ENCODE measurements around the gene POLR2E. TPM values are rescaled to one million over a fixed set of nuclear protein-coding genes. Genes with fewer than 3 reads are reported as not detected.

POLR2E gene
- total RNA-seq, 2 experiments from 2014 or later = 271 to 282 TPM

DNA sequence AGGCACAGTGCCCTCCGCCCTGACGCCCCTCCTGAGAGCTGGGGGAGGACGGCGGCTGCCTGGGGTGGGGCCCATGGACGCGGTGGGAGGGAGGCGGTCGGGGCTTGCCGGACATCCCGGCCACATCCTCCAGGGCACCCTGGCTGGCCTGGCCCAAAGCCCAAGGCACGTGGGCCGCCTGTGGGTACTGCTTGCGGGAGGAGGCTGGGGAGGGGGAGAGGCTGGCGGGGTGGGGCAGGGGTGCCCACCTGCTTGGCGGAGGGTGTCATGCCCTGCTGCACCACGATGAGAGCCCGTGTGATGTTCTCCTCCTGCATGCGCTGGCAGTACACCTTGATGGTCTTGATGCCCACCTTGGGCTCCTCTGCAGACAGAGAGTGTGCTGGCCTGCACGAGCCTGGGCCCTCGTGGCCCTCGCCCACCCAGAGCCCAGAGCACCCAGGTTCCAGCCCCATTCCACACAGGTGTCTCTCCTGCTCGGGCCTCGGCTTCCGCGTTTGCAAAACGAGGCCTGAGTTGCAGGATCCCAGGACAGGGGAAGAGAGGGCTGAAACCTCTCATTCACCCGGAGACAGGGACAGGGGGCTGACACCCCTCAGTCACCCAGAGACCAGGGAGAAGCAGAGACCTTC is 3.5 kb downstream of the POLR2E start:
- DNase-seq (no peak), ATAC-seq (no peak)
- ChIA-PET CTCF (interaction anchor here (1.2 kb wide), 1 partner anchor 11 kb away, joined by 4 read pairs; no protein-coding TSS in a partner anchor), POLR2A (interaction anchor here (1.2 to 8.1 kb wide), 6 partner anchors 10 to 180 kb away, joined by 3 to 148 read pairs (median 16); partner anchors contain the start of genes ARHGAP45 and CNN2)
- peaks cover 45% of the 10 kb centered on the region for H3K36me3 Mint-ChIP-seq (ENCODE audit: low read depth)
- TF ChIP-seq, protein P1, sequence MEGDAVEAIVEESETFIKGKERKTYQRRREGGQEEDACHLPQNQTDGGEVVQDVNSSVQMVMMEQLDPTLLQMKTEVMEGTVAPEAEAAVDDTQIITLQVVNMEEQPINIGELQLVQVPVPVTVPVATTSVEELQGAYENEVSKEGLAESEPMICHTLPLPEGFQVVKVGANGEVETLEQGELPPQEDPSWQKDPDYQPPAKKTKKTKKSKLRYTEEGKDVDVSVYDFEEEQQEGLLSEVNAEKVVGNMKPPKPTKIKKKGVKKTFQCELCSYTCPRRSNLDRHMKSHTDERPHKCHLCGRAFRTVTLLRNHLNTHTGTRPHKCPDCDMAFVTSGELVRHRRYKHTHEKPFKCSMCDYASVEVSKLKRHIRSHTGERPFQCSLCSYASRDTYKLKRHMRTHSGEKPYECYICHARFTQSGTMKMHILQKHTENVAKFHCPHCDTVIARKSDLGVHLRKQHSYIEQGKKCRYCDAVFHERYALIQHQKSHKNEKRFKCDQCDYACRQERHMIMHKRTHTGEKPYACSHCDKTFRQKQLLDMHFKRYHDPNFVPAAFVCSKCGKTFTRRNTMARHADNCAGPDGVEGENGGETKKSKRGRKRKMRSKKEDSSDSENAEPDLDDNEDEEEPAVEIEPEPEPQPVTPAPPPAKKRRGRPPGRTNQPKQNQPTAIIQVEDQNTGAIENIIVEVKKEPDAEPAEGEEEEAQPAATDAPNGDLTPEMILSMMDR (IDR thresholded peaks at IDR 0.05) = no peak
- no peak overlapping the region for H3K4me3 Mint-ChIP-seq
- intact Hi-C loops (cut with micrococcal nuclease) = no loop called here
- H3K4me1 Mint-ChIP-seq (ENCODE audit: low read depth) = peaks cover 61% of the 10 kb centered on the region
- H3K27ac Mint-ChIP-seq = no peak overlapping the region
- no peaks in the 10 kb centered on the region for H3K9me3 Mint-ChIP-seq
- no peaks in the 10 kb centered on the region for H3K27me3 Mint-ChIP-seq

DNA sequence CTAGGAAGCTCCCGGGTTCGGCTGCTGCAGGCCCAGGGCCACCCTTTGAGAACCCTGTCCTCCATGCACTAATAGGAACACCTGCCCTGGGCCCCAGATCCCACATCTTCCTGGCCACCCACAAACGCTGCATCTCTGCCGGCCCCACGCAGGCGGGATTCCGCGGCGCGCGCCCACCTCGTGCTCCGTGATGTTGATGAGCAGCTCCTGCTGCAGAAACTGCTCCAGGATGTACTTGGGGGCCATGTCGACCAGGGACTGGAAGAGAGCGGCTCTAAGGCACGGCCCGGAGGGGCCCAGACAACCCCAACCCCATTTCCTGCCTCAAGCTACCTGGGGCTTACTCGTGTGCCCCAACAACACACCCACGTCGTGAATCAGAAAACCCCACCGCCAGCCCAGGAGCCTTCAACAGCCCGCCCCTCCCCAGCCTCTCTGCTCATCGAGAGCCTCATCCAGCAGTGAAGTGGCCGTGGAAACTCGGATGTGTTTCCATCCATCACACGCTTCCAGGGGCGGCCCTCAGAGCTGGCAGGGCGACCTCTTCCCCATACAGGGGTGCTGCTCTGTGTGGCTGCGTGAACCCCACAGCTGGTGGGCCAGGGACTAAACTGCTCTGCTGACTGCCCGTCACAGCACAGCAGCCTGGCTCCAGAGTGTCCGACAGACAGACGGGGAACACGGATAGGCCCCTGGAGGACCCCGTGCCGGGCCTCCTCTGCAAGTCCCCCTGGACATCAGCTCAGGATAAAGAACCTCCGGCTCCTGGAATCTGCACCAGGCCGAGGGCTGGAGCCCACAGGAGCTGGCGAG is 4.2 kb downstream of the POLR2E start:
- ChIA-PET POLR2A (interaction anchor here (0.7 to 8.1 kb wide), 10 partner anchors 9 to 181 kb away, joined by 3 to 148 read pairs (median 4); partner anchors contain the start of genes ARHGAP45, CNN2 and RNU6-2), CTCF (interaction anchor here (0.9 to 1.4 kb wide), 3 partner anchors 10 to 154 kb away, joined by 3 to 4 read pairs (median 3); no protein-coding TSS in a partner anchor)
- H3K4me3 Mint-ChIP-seq = peak overlapping the region; percentile 67
- DNase-seq (peak; percentile 91), ATAC-seq (peak; percentile 35)
- H3K9me3 Mint-ChIP-seq = no peaks in the 10 kb centered on the region
- peaks cover 64% of the 10 kb centered on the region for H3K4me1 Mint-ChIP-seq (ENCODE audit: low read depth)
- no peaks in the 10 kb centered on the region for H3K27me3 Mint-ChIP-seq
- intact Hi-C loops (cut with micrococcal nuclease) = no loop called here
- H3K27ac Mint-ChIP-seq = peak overlapping the region; percentile 85
- peaks cover 49% of the 10 kb centered on the region for H3K36me3 Mint-ChIP-seq (ENCODE audit: low read depth)
- TF ChIP-seq, protein P1 (IDR thresholded peaks at IDR 0.05) = no peak

DNA sequence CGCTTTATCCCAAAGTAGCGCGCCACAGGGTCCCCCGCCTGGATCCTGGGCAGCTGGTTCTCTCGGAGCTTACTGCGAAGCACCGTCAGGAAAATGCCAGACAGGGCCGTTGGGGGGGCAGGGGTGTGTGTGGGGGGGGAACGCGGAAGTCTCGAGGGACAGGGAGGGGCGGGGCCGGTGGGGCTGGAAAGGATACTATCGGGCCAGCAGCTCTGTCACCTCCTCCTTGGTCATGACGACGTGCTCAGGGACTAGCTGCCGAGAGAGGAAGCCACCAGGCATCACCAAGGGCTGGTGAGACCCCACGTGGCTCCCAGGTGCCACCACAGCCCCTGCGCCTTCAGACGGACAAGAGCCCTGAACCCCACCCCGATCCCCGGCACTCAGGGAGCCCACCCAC is 5.3 kb downstream of the POLR2E start:
- peaks cover 54% of the 10 kb centered on the region for H3K36me3 Mint-ChIP-seq (ENCODE audit: low read depth)
- peak overlapping the region; percentile 55 for H3K27ac Mint-ChIP-seq
- POLR2A ChIA-PET = interaction anchor here (0.8 to 8.1 kb wide), 9 partner anchors 8 to 70 kb away, joined by 3 to 148 read pairs (median 8); partner anchors contain the start of genes ARHGAP45, CNN2, GPX4 and RNU6-2
- peak; percentile 87 for DNase-seq
- peaks cover 63% of the 10 kb centered on the region for H3K4me1 Mint-ChIP-seq (ENCODE audit: low read depth)
- H3K4me3 Mint-ChIP-seq = peak overlapping the region; percentile 24
- CTCF ChIA-PET = interaction anchor here (0.9 to 1.4 kb wide), 3 partner anchors 53 to 155 kb away, joined by 3 to 4 read pairs (median 3); no protein-coding TSS in a partner anchor
- peak; percentile 62 for ATAC-seq
- no peaks in the 10 kb centered on the region for H3K27me3 Mint-ChIP-seq
- TF ChIP-seq, protein P1 (IDR thresholded peaks at IDR 0.05) = peak; percentile 18
- H3K9me3 Mint-ChIP-seq = no peaks in the 10 kb centered on the region
- intact Hi-C loops (cut with micrococcal nuclease) = no loop called here

DNA sequence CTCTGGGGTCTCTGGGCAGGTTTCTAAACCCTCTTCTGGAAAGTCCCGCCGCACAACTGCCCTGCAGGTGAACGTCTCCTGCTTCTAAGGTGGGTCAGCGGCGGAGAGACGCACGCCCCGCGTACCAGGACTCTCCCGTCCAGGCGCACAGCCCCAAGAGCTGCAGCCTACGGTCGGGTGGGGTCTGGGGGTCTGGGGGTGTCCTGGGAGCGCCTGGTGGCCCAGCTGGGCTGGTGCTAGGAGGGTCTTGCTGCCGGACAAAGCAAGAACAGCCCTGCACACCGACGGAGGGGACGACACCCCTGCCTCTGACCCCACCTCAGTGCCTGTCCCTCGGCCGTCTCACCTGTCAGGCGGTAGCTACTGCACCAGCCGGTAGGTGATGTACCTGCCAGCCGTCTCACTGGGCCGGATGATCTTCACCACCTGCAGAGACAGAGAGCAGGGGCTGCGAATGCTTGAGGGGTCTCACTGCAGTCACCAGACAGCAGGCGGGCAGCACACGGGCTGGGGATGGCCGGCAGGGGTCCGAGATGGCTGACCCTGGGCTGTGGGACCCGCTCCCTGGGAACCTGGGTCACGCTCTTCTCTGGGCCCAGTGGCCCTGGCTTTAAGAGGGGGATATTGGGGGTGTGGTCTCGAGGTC is 5.9 kb downstream of the POLR2E start:
- Mint-ChIP-seq H3K4me1 (ENCODE audit: low read depth) (peaks cover 63% of the 10 kb centered on the region), H3K4me3 (no peak overlapping the region), H3K27ac (peak overlapping the region; percentile 15), H3K36me3 (ENCODE audit: low read depth) (peaks cover 55% of the 10 kb centered on the region), H3K9me3 (no peaks in the 10 kb centered on the region), H3K27me3 (no peaks in the 10 kb centered on the region)
- TF ChIP-seq, protein P1 (IDR thresholded peaks at IDR 0.05) = no peak
- intact Hi-C loops (cut with micrococcal nuclease) = no loop called here
- ATAC-seq (no peak), DNase-seq (no peak)
- CTCF ChIA-PET = interaction anchor here (1.2 to 1.5 kb wide), 3 partner anchors 53 to 152 kb away, joined by 3 to 4 read pairs (median 4); partner anchors contain the start of gene ATP5F1D
- POLR2A ChIA-PET = interaction anchor here (0.8 to 8.1 kb wide), 12 partner anchors 7 to 125 kb away, joined by 3 to 148 read pairs (median 8); partner anchors contain the start of genes ARHGAP45, CNN2 and GPX4

All from activated CD8-positive, alpha-beta T cell treated with anti-CD3 and anti-CD28 coated beads for 36 hours (primary cell).